ENCODE measurements around the gene SERPINA4. TPM values are rescaled to one million over a fixed set of nuclear protein-coding genes. Genes with fewer than 3 reads are reported as not detected.
A peak's percentile ranks its signal among the peaks of the same experiment; 100 is the strongest.

SERPINA4 gene
- total and polyA plus RNA-seq, 2 of the 13 experiments (the other 11 are each of a cell fraction or from before 2014, with no cell fraction given): 39.1 to 57.8 TPM

DNA sequence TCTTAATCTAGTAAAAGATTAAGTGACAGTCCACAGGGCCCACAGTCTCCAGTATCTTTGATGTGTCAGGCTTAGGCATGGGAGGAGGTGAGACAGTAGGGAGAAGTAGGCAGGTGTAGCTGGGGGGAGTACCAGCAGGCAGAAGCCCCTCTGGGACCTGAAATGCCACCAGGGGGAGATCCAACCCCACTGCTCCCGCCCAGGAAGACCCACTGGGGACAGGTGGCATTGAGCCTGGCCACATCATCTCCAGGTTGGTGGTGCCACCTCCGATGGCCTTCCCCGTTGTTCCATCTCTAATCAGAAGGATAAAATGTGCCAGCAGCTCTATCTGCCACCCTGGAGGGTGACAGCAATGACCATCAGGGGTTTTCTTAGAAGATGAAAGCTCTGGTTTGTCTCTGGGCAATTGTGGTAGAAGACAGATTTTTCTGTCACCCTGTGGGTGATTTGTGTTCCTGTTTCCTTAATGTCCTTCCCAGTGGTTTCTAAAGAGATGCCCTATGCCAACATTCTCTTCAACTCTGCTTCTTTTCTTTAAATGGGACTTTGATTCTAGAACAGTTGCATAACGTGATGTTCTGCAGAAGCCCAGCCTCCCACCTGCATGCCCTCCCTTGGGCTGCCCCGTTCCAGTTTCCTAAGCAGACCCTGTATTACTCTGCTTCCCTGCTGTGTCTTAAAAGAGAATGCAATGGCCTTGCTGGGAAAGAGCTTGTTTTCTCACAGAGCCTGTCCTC is 39.7 kb upstream of the SERPINA4 start (continued):
- TF ChIP-seq PBX3 (CRISPR knock-in tag; IDR thresholded peaks at IDR 0.05; ENCODE audit: borderline replicate concordance) (no peak), KLF16 (CRISPR knock-in tag; IDR thresholded peaks at IDR 0.05) (0 out of 4 replicates have a peak, but pooled peaks of 1 of the 2 experiments have one; percentile 8), ZNF740 (CRISPR knock-in tag; IDR thresholded peaks at IDR 0.05) (no peak), HNRNPL (IDR thresholded peaks at IDR 0.05; ENCODE audit: low read depth, low read length) (peak; percentile 69), ATF1 (CRISPR knock-in tag; IDR thresholded peaks at IDR 0.05) (no peak), ZSCAN22 (CRISPR knock-in tag; IDR thresholded peaks at IDR 0.05) (no peak), NFIB (CRISPR knock-in tag; IDR thresholded peaks at IDR 0.05; ENCODE audit: borderline replicate concordance) (no peak), HDAC1 (CRISPR knock-in tag; IDR thresholded peaks at IDR 0.05) (0 out of 2 replicates have a peak, but pooled peaks have one; percentile 3), HMGXB4 (CRISPR knock-in tag; IDR thresholded peaks at IDR 0.05; ENCODE audit: borderline replicate concordance in 1 of 2, low read depth in 1 of 2) (0 out of 4 replicates have a peak, but pooled peaks of 1 of the 2 experiments have one; percentile 8), ZNF569 (CRISPR knock-in tag; IDR thresholded peaks at IDR 0.05; ENCODE audit: borderline replicate concordance) (0 out of 2 replicates have a peak, but pooled peaks have one; percentile 22), BHLHE40 (IDR thresholded peaks at IDR 0.05; ENCODE audit: low read length) (no peak), ZFYVE20 (CRISPR knock-in tag; IDR thresholded peaks at IDR 0.05; ENCODE audit: borderline replicate concordance, low read depth) (no peak), REXO4 (CRISPR knock-in tag; IDR thresholded peaks at IDR 0.05; ENCODE audit: borderline replicate concordance) (no peak), RFXAP (CRISPR knock-in tag; IDR thresholded peaks at IDR 0.05; ENCODE audit: borderline replicate concordance) (0 out of 2 replicates have a peak, but pooled peaks have one; percentile 10), CEBPB (IDR thresholded peaks at IDR 0.05; ENCODE audit: borderline replicate concordance, low read depth, low read length) (no peak), ONECUT2 (CRISPR knock-in tag; IDR thresholded peaks at IDR 0.05) (no peak), ZNF296 (CRISPR knock-in tag; conservative IDR thresholded peaks at IDR 0.05) (no peak), CTCF (CRISPR knock-in tag; IDR thresholded peaks at IDR 0.05) (peak; percentile 64), STAG1 (CRISPR knock-in tag; IDR thresholded peaks at IDR 0.05) (peak; percentile 54)
- TF ChIP-seq, protein P1, sequence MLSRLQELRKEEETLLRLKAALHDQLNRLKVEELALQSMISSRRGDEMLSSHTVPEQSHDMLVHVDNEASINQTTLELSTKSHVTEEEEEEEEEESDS (CRISPR knock-in tag; IDR thresholded peaks at IDR 0.05; ENCODE audit: borderline replicate concordance): no peak

Data from HepG2 (cell line).